GM19395 (cell line): ENCODE measurements around the gene RFTN2.
"Not testable (repeated sequence)": the region's sequence is repeated elsewhere in the genome, so short reads cannot be mapped to it uniquely, and the experiment has no call there.

Source experiments
- ATAC-seq: cut with Tn5 transposase; IDR thresholded peaks from one replicate; pipeline ENCODE4 v1.9.1; 2021; ENCODE audit warnings: mild to moderate bottlenecking, moderate library complexity; ENCODE audit not compliant: unreplicated experiment

RFTN2 gene

GRCh38 chr2:197675246-197675645 lies at the start of gene RFTN2:
Gene RFTN2, minus strand, starts transcription at chr2:197675587. Its CDS starts 129 bp downstream, at chr2:197675458.
- ATAC-seq = no peak

DNA sequence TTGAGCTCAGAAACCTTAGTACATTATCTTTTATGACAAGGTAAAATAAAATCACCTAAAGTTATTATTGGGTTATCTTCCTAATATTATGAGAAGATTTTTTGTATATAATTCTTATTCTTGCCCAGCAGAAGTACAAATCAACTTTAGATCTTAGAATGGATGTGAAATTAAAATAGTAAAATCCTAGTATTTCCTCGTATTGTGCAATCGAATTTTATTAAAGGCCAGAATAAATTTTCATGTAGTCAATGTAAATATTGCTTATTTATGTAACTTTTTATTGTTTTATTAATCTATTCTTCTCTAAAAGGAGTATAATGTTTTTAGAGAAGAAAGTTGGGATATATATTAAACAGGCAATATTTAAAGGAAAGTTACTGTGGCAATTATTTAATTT lies 42.5 kb upstream of the RFTN2 start:
- no peak for ATAC-seq

DNA sequence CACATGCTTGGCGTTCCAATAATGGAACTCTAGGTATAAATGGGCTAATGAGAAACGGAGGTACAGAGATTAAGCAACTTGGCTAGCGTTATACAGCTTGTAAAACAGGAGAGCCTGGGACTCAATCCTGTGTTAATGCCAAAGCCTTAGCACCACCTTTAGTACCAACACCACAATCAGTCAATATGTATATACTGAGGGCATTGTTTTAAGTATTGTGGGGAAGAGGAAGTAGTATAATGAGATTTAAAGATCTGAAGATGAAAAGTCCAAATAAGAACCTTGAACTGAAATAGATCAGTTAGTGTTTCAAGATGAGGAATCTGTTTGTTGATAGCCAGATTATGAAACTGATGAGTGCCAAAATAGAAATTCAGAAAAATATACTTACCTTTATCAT lies 37.9 kb upstream of the RFTN2 start:
- no peak for ATAC-seq

- ATAC-seq = no peak
Observed at GRCh38 chr2:197711578-197711977, 36.2 kb upstream of the RFTN2 start.

DNA sequence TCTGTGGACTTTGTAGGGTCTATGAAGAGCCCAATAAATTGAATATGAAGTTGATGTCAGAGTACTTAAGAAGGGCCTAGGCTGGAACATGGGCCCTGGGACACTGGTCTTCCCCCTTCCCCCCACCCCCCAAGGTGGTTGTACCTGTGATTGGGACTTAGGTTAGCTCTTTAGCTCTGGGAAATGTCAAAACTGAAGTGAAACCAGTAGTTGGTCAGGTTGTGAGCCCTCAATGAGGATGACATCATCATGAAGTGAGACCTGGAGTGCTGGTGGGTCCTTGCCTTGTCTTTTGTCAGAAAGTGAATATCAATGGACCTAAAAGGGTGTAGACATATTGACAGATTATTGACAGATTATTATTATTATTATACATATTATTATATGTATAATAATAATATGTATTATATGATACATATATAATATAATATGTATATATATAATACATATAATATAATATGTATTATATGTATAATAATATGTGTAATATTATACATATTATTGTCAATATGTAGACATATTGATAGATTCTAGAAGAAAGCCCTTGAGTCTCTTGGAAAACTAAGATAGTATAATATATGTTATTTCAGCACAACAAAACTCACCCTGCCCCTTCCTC lies 35.1 kb upstream of the RFTN2 start:
- peak; percentile 80 for ATAC-seq

- not testable (repeated sequence) for ATAC-seq
Observed at GRCh38 chr2:197709140-197709539, 33.8 kb upstream of the RFTN2 start.

- no peak for ATAC-seq
Observed at GRCh38 chr2:197708331-197708730, 32.9 kb upstream of the RFTN2 start.

- ATAC-seq = no peak
Observed at GRCh38 chr2:197707316-197708213, 32.2 kb upstream of the RFTN2 start.

DNA sequence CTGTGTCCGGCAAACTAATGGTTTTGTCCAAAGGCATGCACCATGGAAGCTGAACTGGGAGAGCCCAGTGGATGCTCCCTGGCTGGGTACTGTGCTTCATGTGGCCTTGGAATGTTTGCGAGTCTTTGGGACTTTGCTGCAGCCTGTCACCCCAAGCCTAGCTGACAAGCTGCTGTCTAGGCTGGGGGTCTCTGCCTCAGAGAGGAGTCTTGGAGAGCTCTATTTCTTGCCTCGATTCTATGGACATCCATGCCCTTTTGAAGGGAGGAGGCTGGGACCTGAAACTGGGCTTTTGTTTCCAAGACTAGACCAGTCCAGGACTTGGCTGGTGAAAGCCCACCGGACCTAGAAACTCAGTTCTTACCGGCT lies 31.4 kb upstream of the RFTN2 start:
- no peak for ATAC-seq

DNA sequence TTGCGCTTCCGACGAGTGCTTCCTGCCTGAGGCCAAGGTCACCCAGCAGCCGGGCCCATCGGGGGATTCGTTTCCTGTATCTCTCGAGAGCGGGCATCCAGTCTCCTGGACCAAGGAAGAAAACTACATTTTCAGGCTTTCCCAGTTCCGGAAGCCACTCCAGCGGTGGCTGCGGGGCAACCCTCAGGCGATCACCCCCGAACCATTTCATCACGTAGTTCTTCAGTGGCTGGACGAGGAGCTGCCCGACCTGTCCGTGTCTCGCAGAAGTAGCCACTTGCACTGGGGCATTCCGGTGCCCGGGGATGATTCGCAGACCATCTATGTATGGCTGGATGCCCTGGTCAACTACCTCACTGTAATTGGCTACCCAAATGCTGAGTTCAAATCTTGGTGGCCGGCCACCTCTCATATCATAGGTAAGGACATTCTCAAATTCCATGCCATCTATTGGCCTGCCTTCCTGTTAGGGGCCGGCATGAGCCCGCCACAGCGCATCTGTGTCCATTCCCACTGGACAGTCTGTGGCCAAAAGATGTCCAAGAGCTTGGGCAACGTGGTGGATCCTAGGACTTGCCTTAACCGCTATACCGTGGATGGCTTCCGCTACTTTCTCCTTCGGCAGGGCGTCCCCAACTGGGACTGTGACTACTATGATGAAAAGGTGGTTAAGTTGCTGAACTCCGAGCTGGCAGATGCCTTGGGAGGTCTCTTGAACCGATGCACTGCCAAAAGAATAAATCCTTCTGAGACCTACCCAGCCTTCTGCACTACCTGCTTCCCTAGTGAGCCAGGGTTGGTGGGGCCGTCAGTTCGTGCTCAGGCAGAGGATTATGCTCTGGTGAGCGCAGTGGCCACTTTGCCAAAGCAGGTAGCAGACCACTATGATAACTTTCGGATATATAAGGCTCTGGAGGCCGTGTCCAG lies 30.8 kb upstream of the RFTN2 start:
- no peak for ATAC-seq

DNA sequence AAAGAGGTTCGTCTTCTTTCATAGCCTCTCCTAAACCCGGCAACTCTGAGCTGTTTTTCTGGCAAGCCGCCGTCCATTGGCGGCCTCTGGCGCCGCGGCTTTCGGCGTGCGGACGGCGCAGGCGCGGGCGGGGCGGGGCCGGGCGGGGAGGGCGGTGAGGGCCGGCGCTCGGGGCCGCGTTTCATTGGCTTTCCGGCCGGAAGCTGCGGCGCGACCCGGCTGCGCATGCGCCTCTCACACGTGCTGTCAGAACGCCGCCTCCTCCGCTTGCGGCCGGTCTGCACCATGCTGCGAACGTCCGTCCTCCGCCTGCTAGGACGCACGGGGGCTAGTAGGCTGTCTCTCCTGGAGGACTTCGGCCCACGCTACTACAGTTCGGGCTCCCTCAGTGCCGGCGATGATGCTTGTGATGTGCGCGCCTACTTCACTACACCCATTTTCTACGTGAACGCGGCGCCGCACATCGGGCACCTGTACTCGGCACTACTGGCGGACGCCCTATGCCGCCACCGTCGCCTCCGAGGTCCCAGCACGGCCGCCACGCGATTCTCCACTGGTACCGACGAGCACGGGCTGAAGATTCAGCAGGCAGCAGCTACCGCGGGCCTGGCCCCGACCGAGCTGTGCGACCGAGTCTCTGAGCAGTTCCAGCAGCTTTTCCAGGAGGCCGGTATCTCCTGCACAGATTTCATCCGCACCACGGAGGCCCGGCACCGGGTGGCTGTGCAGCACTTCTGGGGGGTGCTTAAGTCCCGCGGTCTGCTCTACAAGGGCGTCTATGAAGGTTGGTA lies 29.9 kb upstream of the RFTN2 start, which contains the start of gene MARS2:
Gene MARS2, plus strand, starts transcription at position 249 of the 791 bp plus-strand sequence. Its CDS starts 37 bp downstream, at position 286.
- ATAC-seq = peak; percentile 78

DNA sequence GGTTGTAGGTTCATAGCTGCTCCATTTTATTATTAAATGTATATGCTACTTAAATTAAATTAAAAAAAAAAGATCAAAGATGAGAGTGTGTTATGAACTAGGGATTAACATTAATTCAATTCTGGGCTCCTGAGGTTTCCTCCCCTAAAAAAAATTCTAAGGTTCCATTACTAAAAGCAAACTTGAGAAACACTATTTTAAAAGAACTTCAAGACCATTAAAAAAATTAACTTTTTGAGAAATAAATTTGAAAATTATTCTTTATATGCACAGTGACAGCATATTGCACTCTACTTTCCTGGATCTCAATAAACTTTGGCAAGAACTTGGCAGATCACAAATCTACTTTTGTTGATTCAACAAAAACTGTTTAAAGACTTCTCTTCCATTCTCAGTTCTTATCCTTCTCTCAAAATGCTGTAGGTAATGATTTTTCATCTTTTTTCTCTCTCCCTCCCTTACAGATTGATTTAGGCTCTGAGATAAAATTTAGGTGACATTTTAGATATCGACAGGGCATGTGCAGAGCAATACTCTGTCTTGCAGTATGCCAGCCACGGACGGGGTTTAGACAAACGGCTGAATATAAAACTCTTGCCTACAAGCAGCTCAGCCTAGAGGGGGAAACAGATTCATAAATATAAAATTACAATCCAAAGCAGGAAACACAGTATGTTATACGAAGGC lies 29.2 kb upstream of the RFTN2 start:
- peak; percentile 44 for ATAC-seq

DNA sequence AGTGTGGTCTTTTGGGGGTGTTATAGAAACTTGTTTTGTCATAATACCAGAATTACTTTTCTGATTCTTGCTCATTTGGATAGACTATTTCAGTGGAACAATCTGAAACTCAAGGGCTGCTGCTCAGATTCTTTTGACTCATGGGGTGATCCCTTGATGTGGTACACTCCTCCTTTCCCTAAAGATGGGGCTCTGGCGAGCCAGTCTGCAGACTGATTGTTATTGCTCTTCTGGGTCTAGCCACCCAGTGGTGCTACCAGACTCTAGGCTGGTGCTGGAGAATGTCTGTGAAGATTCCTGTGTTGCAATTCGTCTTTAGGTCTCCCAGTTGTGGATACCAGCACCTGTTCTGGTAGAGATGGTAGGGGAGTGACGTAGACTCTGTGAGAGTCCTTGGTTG lies 25.6 kb upstream of the RFTN2 start:
- ATAC-seq = no peak

- ATAC-seq = not testable (repeated sequence)
Observed at GRCh38 chr2:197699724-197700123, 24.3 kb upstream of the RFTN2 start.

- not testable (repeated sequence) for ATAC-seq
Observed at GRCh38 chr2:197696571-197696970, 21.2 kb upstream of the RFTN2 start.

DNA sequence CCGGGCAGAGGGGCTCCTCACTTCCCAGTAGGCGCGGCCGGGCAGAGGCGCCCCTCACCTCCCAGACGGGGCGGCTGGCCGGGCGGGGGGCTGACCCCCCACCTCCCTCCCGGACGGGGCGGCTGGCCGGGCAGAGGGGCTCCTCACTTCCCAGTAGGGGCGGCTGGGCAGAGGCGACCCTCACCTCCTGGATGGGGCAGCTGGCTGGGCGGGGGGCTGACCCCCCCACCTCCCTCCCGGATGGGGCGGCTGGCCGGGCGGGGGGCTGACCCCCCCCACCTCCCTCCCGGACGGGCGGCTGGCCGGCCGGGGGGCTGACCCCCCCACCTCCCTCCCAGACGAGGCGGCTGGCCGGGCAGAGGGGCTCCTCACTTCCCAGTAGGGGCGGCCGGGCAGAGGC lies 20.6 kb upstream of the RFTN2 start:
- ATAC-seq = not testable (repeated sequence)

DNA sequence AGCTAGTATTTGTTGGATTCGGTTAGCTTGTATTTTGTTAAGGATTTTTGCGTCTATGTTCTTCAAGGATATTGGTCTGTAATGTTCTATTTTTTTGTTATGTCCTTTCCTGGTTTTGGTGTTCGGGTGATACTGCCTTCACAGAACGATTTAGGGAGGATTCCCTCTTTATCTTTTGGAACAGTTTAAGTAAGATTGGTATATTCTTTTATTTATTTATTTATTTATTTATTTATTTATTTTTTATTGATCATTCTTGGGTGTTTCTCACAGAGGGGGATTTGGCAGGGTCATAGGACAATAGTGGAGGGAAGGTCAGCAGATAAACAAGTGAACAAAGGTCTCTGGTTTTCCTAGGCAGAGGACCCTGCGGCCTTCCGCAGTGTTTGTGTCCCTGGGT lies 19.8 kb upstream of the RFTN2 start:
- not testable (repeated sequence) for ATAC-seq

- ATAC-seq = no peak
Observed at GRCh38 chr2:197677483-197677882, 2.1 kb upstream of the RFTN2 start.

GRCh38 chr2:197677056-197677455 lies 1.7 kb upstream of the RFTN2 start:
- no peak for ATAC-seq

DNA sequence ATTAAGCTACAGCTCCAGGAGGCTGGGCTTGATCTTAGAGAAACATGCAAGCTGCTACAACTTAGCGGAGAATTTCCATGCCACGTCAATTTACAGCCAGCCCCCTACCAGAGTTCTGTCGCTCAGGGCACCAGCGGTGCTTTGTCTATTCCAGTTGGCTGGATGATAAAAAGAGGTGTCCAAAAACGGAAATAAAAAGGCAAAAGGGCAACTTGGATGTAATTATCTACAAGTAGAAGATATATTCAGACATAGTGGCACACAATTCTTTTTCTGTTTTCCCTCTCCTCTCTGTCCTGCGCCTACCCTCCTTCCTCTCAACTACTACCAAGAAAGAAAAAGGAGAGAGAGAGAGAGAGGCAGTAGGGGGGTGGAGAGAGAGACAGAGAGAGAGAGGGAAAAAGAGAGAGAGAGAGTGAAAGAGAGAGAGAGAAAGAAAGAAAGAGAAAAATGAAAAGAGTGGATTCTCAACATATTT lies 363 bp upstream of the RFTN2 start:
- ATAC-seq = no peak
